Smooth muscle cell of the brain vasculature (primary cell): ENCODE data around the gene PIP4P1.
"Not testable (repeated sequence)": the region's sequence is repeated elsewhere in the genome, so short reads cannot be mapped to it uniquely, and the experiment has no call there.

ENCODE experiments used
- DNase-seq: peaks from one replicate; pipeline ENCODE4 v3.0.0-alpha.2; 2012; ENCODE audit warnings: low read depth, low spot score

Gene PIP4P1

GRCh38 chr14:20477211-20477876 lies 16.1 kb upstream of the PIP4P1 start:
- no peak for DNase-seq

- DNase-seq, result no peak
Observed at GRCh38 chr14:20476776-20477175, 15.5 kb upstream of the PIP4P1 start.

- no peak for DNase-seq
Observed at GRCh38 chr14:20472536-20473169, 11.4 kb upstream of the PIP4P1 start.

- DNase-seq, result no peak
Observed at GRCh38 chr14:20470603-20470901, 9.3 kb upstream of the PIP4P1 start.

GRCh38 chr14:20469890-20470602 lies 8.8 kb upstream of the PIP4P1 start:
- no peak for DNase-seq

- peak; percentile 43 for DNase-seq
Observed at GRCh38 chr14:20469242-20469889, 8.1 kb upstream of the PIP4P1 start, which contains the start of gene PNP. PNP (plus strand) TSS chr14:20469406; CDS start chr14:20469525, 119 bp downstream.

- no peak for DNase-seq
Observed at GRCh38 chr14:20468764-20469241, 7.6 kb upstream of the PIP4P1 start.

- DNase-seq, result no peak
Observed at GRCh38 chr14:20460458-20461224, 593 bp downstream of the PIP4P1 start.

GRCh38 chr14:20458031-20458789 lies 3.0 kb downstream of the PIP4P1 start:
- no peak for DNase-seq

GRCh38 chr14:20456971-20457370 lies 4.3 kb downstream of the PIP4P1 start:
- DNase-seq, result no peak

GRCh38 chr14:20455355-20456300 lies 5.6 kb downstream of the PIP4P1 start:
- DNase-seq, result no peak

GRCh38 chr14:20454516-20455354 lies 6.5 kb downstream of the PIP4P1 start, which contains the start of the genes APEX1 and OSGEP:
APEX1 (plus strand) TSS chr14:20455226; CDS start chr14:20455646, 420 bp downstream.
OSGEP (minus strand) TSS chr14:20454812; CDS start chr14:20454683, 129 bp downstream.
- DNase-seq, result peak; percentile 97

GRCh38 chr14:20452831-20453230 lies 8.4 kb downstream of the PIP4P1 start:
- DNase-seq, result not testable (repeated sequence)

- no peak for DNase-seq
Observed at GRCh38 chr14:20446889-20447288, 14.3 kb downstream of the PIP4P1 start.

GRCh38 chr14:20443650-20444049 lies 17.6 kb downstream of the PIP4P1 start:
- DNase-seq, result not testable (repeated sequence)

GRCh38 chr14:20441461-20441860 lies 19.8 kb downstream of the PIP4P1 start:
- no peak for DNase-seq

- no peak for DNase-seq
Observed at GRCh38 chr14:20440882-20441281, 20.4 kb downstream of the PIP4P1 start.

GRCh38 chr14:20440465-20440864 lies 20.8 kb downstream of the PIP4P1 start:
- no peak for DNase-seq
